Measurements from ENCODE around the gene SLCO6A1.

GRCh38 chr5:102324714-102325113 lies 174.1 kb downstream of the SLCO6A1 start:
- TF ChIP-seq CTCF (IDR thresholded peaks at IDR 0.05) (no peak), POLR2A (IDR thresholded peaks at IDR 0.05) (no peak)

All from testis (tissue), 2 donors.